NCI-H446 treated with DMSO at 0.1 percent for 48 hours (cell line): Measurements from ENCODE around the gene MTA3.

Experiments used
- DNase-seq: peaks from one replicate; lab custom pipeline; 2025; lab: John Stamatoyannopoulos, UW

MTA3 gene

GRCh38 chr2:42736598-42737322 is 168.3 kb downstream of the MTA3 start:
- no peak for DNase-seq

GRCh38 chr2:42741140-42741539 is 172.7 kb downstream of the MTA3 start:
- no peak for DNase-seq

- DNase-seq: no peak
Measured at GRCh38 chr2:42742740-42743658, 174.6 kb downstream of the MTA3 start.

- DNase-seq: no peak
Measured at GRCh38 chr2:42743659-42743990, 175.2 kb downstream of the MTA3 start.

- DNase-seq: no peak
Measured at GRCh38 chr2:42744545-42745082, 176.2 kb downstream of the MTA3 start.

GRCh38 chr2:42747422-42747821 is 179.0 kb downstream of the MTA3 start:
- DNase-seq: no peak

GRCh38 chr2:42748840-42749239 is 180.4 kb downstream of the MTA3 start:
- DNase-seq: no peak

- DNase-seq: no peak
Measured at GRCh38 chr2:42752314-42752713, 183.9 kb downstream of the MTA3 start.

GRCh38 chr2:42752816-42753813 is 184.7 kb downstream of the MTA3 start:
- no peak for DNase-seq

- no peak for DNase-seq
Measured at GRCh38 chr2:42754021-42754775, 185.8 kb downstream of the MTA3 start.

- no peak for DNase-seq
Measured at GRCh38 chr2:42754776-42755140, 186.3 kb downstream of the MTA3 start.

- no peak for DNase-seq
Measured at GRCh38 chr2:42755191-42755880, 186.9 kb downstream of the MTA3 start.

GRCh38 chr2:42756150-42756775 is 187.8 kb downstream of the MTA3 start:
- no peak for DNase-seq

- no peak for DNase-seq
Measured at GRCh38 chr2:42756966-42757513, 188.6 kb downstream of the MTA3 start.

- no peak for DNase-seq
Measured at GRCh38 chr2:42757981-42758740, 189.7 kb downstream of the MTA3 start.

GRCh38 chr2:42758751-42759150 is 190.3 kb downstream of the MTA3 start:
- no peak for DNase-seq

- DNase-seq: no peak
Measured at GRCh38 chr2:42761554-42761953, 193.1 kb downstream of the MTA3 start.

GRCh38 chr2:42762155-42762554 is 193.7 kb downstream of the MTA3 start:
- DNase-seq: no peak
